EL (cell line): ENCODE data around the gene ENTREP1.

Source experiments
- DNase-seq: peaks from one replicate; pipeline ENCODE4 v3.0.0-alpha.2; 2016

Gene ENTREP1

DNA sequence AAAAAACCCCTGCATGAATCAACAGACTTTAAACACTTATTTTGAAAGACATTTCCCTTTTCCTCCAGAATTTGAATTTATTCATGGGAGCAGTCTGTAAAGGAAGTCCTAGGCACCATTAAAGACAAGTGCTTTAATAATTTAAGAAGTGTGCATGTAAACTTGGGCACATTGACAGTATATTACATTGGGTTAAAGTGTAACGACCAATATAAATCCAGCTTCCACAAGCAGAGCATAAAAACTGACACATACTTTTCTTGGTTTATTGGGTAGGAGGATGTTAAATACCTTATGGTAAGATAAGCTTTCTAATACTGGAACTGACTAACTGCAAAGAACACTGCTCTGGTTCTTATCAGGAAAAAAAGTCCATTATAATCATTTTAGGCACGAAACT is 1.2 kb upstream of the ENTREP1 start:
- no peak for DNase-seq

- DNase-seq = no peak
These were observed 596 bp downstream of the ENTREP1 start for GRCh38 chr9:69325409-69326212.

DNA sequence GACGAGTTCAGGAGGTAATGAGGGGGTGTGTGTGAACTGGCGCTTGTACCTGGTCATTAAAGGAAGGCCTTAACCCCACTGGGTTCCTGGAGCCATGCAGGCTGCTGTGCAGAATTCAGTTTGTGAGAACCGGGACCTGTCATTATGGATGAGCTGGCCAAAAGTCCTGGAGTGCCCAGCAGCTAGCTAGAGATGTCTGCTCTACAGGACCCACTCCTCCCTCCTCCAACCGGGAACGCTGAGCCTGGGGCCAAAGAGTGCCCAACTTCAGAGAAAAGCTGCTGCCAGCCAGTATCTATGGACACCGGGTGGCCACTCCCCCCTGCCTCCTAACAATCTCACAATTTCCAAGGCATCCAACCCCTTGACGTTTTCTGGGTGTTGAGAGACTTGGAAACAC is 1.2 kb downstream of the ENTREP1 start:
- no peak for DNase-seq

DNA sequence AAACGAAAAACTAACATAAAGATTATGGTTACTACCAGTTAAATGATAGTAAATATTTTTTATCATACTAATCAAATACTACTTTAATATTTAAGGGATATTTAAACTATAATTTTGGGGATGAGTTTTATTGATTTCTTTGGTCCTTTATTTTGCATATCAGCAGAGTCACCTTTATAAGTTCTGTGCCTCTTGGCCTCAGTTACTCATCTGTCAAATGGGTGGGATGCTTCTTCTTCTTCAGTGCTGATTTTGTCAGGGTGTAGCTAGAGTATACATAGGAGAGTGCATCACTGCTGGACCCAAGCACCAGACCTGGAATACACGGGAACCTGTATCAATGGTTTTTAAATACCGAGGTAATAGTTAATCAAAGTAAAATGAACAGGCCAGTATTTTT is 5.6 kb downstream of the ENTREP1 start:
- no peak for DNase-seq

DNA sequence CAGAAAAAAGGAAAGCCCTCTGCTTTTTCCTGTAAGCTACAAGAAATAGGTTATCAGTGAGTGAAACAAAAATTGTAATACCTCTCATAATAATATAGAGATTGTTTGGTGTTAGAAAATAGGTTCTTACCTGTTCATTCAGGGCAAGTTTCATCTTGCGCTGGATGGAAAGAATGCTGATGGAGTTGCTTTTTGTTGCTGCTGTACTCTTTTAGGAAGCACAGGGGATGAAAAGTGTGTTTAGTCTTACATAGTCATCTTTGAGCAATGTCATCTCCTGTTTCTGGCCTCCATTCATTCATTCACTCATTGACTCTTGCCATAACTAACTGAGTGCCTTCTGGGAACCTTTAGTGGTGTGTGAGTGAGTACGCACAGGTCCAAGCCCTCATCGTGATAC is 6.4 kb downstream of the ENTREP1 start:
- DNase-seq = no peak

DNA sequence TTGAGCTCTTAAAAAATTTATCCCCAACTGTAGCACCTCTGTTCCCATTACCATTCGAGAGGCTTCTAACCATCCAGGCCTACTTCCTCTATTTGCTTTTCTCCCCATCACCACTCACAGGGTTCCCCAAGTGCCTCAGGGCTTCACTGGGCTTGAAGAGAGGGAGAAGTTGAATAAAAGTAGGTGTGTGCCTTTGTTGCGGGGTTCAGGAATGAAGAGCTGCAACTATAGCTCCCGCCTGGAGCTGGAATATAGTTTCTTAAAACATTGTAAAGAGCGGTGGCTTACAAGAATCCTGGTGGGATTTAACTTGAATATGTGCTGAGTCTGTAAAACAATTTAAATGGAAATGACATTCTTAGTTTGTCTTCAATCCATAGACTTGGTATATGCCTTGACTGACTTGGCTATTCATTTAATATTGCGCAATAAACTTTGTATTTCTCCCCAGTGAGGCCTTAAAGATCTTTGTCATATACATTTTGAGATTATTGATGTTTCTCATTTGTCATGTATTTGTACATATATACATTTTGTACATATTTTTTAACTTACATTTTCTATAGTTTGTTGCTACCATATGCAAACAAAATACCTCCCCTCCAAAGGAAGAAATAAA is 7.2 kb downstream of the ENTREP1 start:
- no peak for DNase-seq

DNA sequence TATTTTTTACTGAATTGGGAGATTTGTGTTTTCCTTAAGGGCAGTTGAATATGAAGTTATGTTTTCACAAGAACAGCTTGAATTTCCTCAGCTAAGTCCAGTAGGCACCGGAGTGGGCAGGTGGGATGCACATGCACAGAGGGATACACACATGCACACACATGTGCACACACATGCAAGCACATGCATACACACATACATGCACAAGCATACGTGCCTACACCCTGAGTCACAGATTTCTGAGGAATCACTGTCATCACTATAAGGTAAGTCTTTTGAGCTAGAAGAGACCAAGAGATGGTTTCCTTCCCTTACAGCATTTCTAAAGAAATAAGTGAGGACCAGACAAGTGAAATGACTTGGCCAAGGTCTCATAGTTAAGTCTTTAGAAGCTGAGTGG is 8.7 kb downstream of the ENTREP1 start:
- no peak for DNase-seq

GRCh38 chr9:69334317-69334716 is 9.3 kb downstream of the ENTREP1 start:
- no peak for DNase-seq

DNA sequence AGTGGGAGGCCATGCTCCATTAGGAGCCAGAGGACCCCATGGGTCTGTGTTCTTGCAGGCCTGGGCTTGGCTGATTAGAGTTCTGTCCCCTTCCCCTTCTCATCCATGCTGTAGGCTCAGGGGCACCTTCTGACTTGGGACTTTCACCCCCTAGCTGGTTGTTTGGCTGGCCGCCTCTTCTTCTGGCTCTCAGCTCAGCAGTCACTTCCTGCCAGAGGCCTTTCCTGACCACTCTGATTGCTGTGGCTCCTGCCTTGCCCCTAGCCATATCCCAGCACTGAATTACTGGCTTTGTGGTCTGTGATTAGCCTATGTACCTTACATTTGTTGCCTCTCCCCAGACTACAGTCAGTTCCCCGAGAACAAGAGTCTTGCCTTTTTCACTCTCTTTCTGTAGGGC is 14.6 kb downstream of the ENTREP1 start:
- DNase-seq = no peak

- no peak for DNase-seq
These were observed 15.6 kb downstream of the ENTREP1 start for GRCh38 chr9:69340631-69341030.

- no peak for DNase-seq
These were observed 17.8 kb downstream of the ENTREP1 start for GRCh38 chr9:69342769-69343168.

DNA sequence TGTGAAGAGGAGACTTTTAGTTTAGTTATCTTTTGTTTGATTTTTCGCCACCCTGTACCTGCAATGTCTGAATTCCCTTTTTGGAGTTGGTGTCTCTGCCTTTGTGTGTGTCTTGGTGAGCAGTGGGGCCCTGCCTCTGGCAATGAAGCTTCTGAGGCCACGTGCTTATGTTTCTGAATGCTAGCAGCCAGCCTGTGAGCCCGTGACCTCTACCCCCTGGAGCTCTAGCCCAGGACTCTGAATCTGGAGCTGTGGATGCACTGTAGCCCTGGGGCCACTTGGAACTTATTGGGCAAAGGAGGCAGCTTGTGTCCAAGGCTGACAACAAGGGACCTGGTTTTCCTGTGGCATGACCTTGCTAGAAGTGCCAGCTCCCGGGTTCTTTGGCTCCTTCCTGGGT is 19.4 kb downstream of the ENTREP1 start:
- DNase-seq = no peak

DNA sequence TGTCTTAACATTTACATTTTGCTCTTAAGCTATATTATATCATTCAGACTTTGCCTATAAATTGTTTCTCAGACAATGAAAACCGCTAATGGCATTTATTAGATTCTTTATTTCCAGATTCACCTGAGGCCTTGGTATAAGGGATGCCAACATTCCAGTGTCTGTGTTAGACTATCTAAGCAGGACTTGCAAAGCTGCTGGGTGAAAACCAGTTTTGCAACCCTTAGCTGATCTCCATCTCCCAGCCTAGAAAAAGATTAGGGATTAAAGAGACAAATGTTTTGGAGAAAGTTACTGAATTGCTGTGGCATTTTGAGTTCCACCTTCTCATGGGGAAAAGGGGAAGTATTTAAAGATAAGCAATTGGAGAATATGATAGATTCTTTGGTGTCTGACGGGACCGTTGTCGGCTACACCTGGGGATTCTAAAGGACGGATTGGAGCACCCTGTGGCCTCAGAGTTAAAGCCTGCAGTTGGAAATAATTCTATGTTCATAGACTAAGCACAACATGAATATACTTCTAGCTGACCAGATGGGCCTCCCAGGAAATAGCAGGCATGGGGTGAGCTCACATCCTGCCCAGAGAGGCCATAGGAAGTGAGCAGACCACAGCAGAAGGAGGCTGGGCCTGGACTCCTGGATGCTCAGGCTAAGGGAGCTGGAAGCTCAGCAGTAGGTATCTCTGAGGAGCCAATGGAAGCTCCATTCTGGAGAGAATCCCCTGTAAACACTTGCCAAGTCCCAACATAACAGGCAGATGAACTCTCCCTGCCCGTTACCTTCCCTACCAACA is 21.8 kb downstream of the ENTREP1 start:
- peak; percentile 31 for DNase-seq

- no peak for DNase-seq
These were observed 22.6 kb downstream of the ENTREP1 start for GRCh38 chr9:69347607-69348006.

- DNase-seq = no peak
These were observed 26.2 kb downstream of the ENTREP1 start for GRCh38 chr9:69351227-69351626.

GRCh38 chr9:69355232-69355631 is 30.2 kb downstream of the ENTREP1 start:
- DNase-seq = no peak

- DNase-seq = no peak
These were observed 32.2 kb downstream of the ENTREP1 start for GRCh38 chr9:69357030-69357775.

DNA sequence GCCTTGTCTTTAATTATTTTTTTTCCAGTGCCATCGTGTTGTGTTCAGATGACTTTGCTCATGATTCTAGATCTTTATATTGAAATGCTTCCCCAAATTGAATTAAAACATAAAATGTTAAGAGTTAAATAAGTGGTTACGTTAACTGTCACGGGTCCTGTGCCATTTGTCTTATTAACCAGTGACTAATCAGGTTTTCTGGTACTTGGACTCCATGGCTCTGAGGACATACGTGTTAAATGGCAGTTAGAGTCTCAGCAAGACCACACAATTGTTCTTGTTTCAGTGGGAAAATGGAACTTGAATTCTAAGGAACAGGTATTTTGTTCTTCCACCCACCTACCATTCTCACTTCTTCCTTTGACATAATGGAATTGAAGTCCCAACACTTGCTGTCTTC is 32.8 kb downstream of the ENTREP1 start:
- DNase-seq = no peak

GRCh38 chr9:69363191-69363590 is 38.2 kb downstream of the ENTREP1 start:
- DNase-seq = no peak

DNA sequence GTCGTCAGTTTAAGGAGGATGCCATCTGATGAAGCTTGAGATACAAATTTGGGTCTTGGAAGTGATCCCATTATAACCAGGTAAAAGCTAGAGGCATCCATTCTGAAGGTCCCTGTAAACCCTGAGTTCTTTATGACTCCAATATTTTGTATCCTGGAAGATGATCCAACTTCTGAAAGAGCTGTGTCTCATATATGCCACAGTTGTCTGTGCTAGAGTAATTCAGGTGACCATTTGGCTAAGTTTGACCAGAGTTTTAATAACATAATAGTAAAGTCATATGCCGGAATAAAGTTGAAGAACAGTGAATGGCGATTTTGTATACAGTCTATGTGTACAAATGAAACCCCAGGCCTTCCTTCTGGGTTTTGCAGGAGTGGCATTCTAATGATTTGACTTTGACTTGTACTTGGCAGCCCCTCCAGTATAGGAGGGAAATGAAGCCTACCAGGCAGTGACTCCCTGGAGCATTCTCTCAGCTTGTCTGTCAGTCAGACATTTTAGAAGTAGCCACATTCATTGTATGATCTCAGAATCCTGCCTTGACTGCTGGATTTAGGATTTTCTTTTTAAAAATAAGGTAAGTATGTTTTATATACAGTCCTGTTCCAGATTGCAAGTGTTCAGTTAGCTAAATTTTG is 39.6 kb downstream of the ENTREP1 start:
- no peak for DNase-seq

GRCh38 chr9:69370430-69370829 is 45.4 kb downstream of the ENTREP1 start:
- DNase-seq = no peak

GRCh38 chr9:69371001-69371400 is 46.0 kb downstream of the ENTREP1 start:
- DNase-seq = no peak

GRCh38 chr9:69376651-69377050 is 51.6 kb downstream of the ENTREP1 start:
- DNase-seq = peak; percentile 92
